Cardiac fibroblast (primary cell): ENCODE results near the gene HCN1.
"Not testable (repeated sequence)": the region's sequence is repeated elsewhere in the genome, so short reads cannot be mapped to it uniquely, and the experiment has no call there.

Experiments
- DNase-seq, 2 donors: peaks; one replicate each; pipeline versions ENCODE4 v3.0.0 to v3.0.0-alpha.2; 2010; ENCODE audit warnings: low read depth in 2 of 2
- H3K4me3 ChIP-seq, 2 donors: replicated peaks in 1 of 2; 1 replicate in 1 of 2; 2 replicates in 1 of 2; pipeline ENCODE4 v1.5.1; 2011; ENCODE audit warnings: low read depth in 2 of 2, low read length in 2 of 2, mild to moderate bottlenecking in 2 of 2, moderate library complexity in 1 of 2
- CTCF ChIP-seq: IDR thresholded peaks from one replicate; pipeline ENCODE4 v1.5.1; 2011; ENCODE audit warnings: low read depth, mild to moderate bottlenecking, low read length, inconsistent platforms

Gene HCN1

DNA sequence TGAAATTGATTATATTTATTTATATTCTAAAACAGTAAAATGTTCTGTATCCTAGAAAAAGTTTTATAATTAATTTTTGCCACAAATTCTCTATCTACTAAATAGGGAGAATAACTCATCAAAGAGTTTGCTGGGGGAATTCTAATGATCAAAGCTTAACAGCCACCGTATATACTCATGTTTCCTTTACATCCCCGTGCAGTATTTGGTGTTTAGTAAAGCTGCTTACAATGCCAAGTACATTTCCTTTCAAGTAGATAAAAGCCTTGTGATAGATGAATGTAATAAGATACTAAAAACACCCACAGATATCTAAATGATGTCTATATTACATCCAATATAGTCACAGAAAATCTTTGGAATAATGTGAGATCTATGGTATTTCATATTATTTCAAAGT, 312.2 kb downstream of the HCN1 start:
- DNase-seq, result no peak
- no peak for TF ChIP-seq CTCF
- H3K4me3 ChIP-seq, result no peak overlapping the region

DNA sequence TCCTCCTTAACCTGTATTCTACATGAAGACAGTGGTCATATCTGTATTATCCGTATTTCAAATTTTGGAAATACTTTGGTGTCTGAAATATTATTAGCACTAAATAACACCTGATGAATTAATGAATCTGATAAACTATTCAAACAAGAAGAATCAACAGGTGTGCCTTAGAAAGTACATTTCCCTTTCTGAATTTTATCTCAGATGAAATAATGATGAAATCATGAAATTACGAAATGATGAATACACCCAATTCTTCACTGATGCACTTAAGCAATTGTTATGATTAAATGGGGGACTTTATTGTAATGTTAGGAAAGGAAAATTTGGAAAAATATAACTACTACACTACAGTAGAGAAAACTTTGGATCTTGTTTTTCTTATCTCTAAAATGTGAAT, 313.6 kb downstream of the HCN1 start:
- TF ChIP-seq CTCF, result no peak
- no peak overlapping the region for H3K4me3 ChIP-seq
- DNase-seq, result no peak

DNA sequence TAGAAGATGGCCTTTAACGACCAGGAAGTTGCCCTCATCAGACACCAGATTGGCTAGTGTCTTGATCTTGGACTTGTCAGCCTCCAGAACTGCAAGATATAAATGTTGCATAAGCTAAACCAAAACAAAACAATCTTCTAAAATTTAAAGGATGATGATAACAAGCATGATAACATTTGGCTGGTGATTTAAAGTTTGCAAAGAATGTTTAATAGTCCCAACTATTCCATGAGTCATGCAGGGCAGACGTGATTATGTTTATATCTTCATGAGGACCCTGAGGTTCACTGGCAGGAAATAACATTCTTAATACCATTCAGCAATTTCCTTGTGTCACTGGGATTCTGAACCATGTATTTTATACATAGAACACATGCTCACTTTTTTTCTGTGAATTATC, 319.8 kb downstream of the HCN1 start:
- H3K4me3 ChIP-seq, result no peak overlapping the region
- TF ChIP-seq CTCF, result no peak
- peak in 1 of 2 donors; percentile 2 for DNase-seq

DNA sequence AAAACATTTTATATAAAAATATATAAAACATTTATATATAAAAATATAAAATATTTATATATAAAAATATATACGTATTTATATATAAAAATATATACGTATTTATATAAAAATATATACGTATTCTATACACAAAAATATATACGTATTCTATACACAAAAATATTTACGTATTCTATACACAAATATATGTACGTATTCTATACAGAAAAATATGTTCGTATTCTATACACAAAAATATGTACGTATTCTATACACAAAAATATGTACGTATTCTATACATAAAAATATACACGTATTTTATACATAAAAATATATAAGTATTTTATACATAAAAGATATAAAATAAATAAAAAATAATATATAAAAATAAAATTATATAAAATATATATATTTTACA, 323.6 kb downstream of the HCN1 start:
- DNase-seq, result no peak
- TF ChIP-seq CTCF, result no peak
- no peak overlapping the region for H3K4me3 ChIP-seq

GRCh38 chr5:45371423-45371822, 324.8 kb downstream of the HCN1 start:
- not testable (repeated sequence) for H3K4me3 ChIP-seq, DNase-seq

GRCh38 chr5:45355189-45355992, 340.8 kb downstream of the HCN1 start:
- no peak for DNase-seq
- TF ChIP-seq CTCF, result no peak
- H3K4me3 ChIP-seq, result no peak overlapping the region

DNA sequence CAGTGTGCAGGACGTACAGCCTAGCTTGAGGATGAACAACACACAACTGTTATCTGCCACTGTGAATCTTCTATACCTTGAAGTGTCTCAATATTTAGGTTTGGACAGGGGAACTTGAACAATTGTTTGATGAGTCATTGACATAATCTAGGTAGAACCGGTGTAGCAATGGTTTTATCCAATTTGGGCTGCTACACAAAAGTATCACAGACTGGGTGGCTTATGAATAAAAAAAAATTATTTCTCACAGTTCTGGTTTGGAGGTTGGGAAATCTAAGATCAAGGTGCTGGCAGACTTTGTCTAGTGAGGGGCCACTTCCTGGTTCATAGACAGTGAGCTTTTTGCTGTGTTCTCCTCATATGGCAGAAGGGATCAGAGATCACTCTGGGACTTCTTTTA, 359.7 kb downstream of the HCN1 start:
- H3K4me3 ChIP-seq, result no peak overlapping the region

More for the DNA sequence above, 359.7 kb downstream of the HCN1 start:
- TF ChIP-seq CTCF, result no peak
- no peak for DNase-seq
